Endothelial cell of umbilical vein (primary cell): ENCODE measurements around the gene MOCS1. TPM values are rescaled to one million over a fixed set of nuclear protein-coding genes. Genes with fewer than 3 reads are reported as not detected.

Experiments
- BruUV-seq: library from RNA; stranded (reverse); fragments of 400-500 nt; replicated peaks from 2 replicates; lab custom pipeline; 2021; lab: Mats Ljungman, UMichigan
- CTCF ChIA-PET: fragments of 300-600, 350-600 bp; sonication (Branson Sonifier 250); formaldehyde crosslinking; loops from one replicate; lab custom pipeline; 2021; ENCODE audit warnings: antibody characterized with exemption, inconsistent platforms; lab: Charles Lee
- POLR2A ChIA-PET: fragments of 300-600, 350-600 bp; sonication (Branson Sonifier 250); formaldehyde crosslinking; loops from one replicate; lab custom pipeline; 2021; ENCODE audit warnings: antibody characterized with exemption, inconsistent platforms; lab: Charles Lee
- DNase-seq: peaks from one replicate; pipeline ENCODE4 v3.0.0-alpha.2; 2011; ENCODE audit warnings: low read depth, low spot score
- FAIRE-seq: peaks from 2 replicates; lab custom pipeline; 2011; peaks lifted over from hg19 to GRCh38; lab: Jason Lieb, UNC
- H2AFZ ChIP-seq: 2 replicates; pipeline ENCODE4 v1.6.0; 2012; ENCODE audit warnings: low read depth, low read length, control low read depth, inconsistent platforms
- H3K27ac ChIP-seq: 2 replicates; pipeline ENCODE4 v1.5.1; 2011; ENCODE audit warnings: low read depth, mild to moderate bottlenecking, control low read depth, low read length, moderate library complexity; ENCODE audit not compliant: insufficient read depth
- H3K27me3 ChIP-seq, 2 experiments: 2 replicates each; pipeline versions ENCODE4 v1.6.0 to v1.6.1; 2011; ENCODE audit warnings: low read length in 2 of 2, mixed read lengths in 1 of 2; ENCODE audit not compliant: control insufficient read depth in 2 of 2, insufficient read depth in 2 of 2
- H3K36me3 ChIP-seq, 2 experiments: 2 replicates in 1 of 2; 3 replicates in 1 of 2; pipeline ENCODE4 v1.5.1; 2011; ENCODE audit warnings: low read length in 2 of 2, mild to moderate bottlenecking in 1 of 2, moderate library complexity in 1 of 2; ENCODE audit not compliant: control insufficient read depth in 2 of 2, insufficient read depth in 2 of 2; ENCODE audit errors: extremely low read depth in 1 of 2
- H3K4me1 ChIP-seq: 3 replicates; pipeline ENCODE4 v1.5.1; 2011; ENCODE audit warnings: mild to moderate bottlenecking, low read length; ENCODE audit not compliant: control insufficient read depth, insufficient read depth; ENCODE audit errors: extremely low read depth
- H3K4me2 ChIP-seq: 2 replicates; pipeline ENCODE4 v1.6.1; 2011; ENCODE audit warnings: low read length, control low read depth, mixed read lengths; ENCODE audit not compliant: insufficient read depth
- H3K4me3 ChIP-seq, 3 experiments: fragments of 200-600 bp in 1 of 3; sonication (generic), shearing (Covaris generic) in 1 of 3; replicated peaks in 1 of 3; 2 replicates each; pipeline ENCODE4 v1.5.1; 2011 to 2016; ENCODE audit warnings: control low read depth in 3 of 3, low read length in 3 of 3, mild to moderate bottlenecking in 2 of 3, inconsistent platforms in 1 of 3, low read depth in 1 of 3, moderate library complexity in 1 of 3; ENCODE audit not compliant: insufficient read depth in 1 of 3
- H3K79me2 ChIP-seq: 2 replicates; pipeline ENCODE4 v1.6.0; 2012; ENCODE audit warnings: low read length, inconsistent platforms; ENCODE audit not compliant: control insufficient read depth, insufficient read depth
- H3K9ac ChIP-seq: replicated peaks from 2 replicates; pipeline ENCODE3; 2011; ENCODE audit warnings: low read length, control low read depth; ENCODE audit not compliant: insufficient read depth; ENCODE audit errors: extremely low read depth
- H3K9me1 ChIP-seq: replicated peaks from 3 replicates; pipeline ENCODE4 v1.6.0; 2011; ENCODE audit warnings: mild to moderate bottlenecking, low read length; ENCODE audit not compliant: control insufficient read depth, insufficient read depth; ENCODE audit errors: extremely low read depth
- H3K9me3 ChIP-seq: replicated peaks from 2 replicates; pipeline ENCODE4 v1.5.1; 2012; ENCODE audit warnings: low read length, inconsistent platforms; ENCODE audit not compliant: control insufficient read depth, insufficient read depth
- H4K20me1 ChIP-seq: replicated peaks from 2 replicates; pipeline ENCODE3; 2011; ENCODE audit warnings: mild to moderate bottlenecking, low read length; ENCODE audit not compliant: control insufficient read depth, insufficient read depth; ENCODE audit errors: extremely low read depth
- EZH2 ChIP-seq: IDR thresholded peaks from 2 replicates; pipeline ENCODE4 v1.6.1; 2012; ENCODE audit warnings: borderline replicate concordance, low read depth, mild to moderate bottlenecking, moderate library complexity, low read length, inconsistent platforms; ENCODE audit not compliant: severe bottlenecking
- FOS ChIP-seq: IDR thresholded peaks from 2 replicates; pipeline ENCODE4 v1.6.1; 2011; ENCODE audit warnings: mild to moderate bottlenecking, low read length, moderate library complexity, borderline replicate concordance; ENCODE audit not compliant: insufficient read depth
- GATA2 ChIP-seq: IDR thresholded peaks from 2 replicates; pipeline ENCODE4 v1.7.0; 2011; ENCODE audit warnings: low read depth, mild to moderate bottlenecking, moderate library complexity, mixed read lengths, low read length; ENCODE audit not compliant: insufficient read length, insufficient read depth
- JUN ChIP-seq: IDR thresholded peaks from 2 replicates; pipeline ENCODE4 v1.6.1; 2011; ENCODE audit warnings: borderline replicate concordance, low read depth; ENCODE audit not compliant: insufficient read length, insufficient read depth
- MYC ChIP-seq: IDR thresholded peaks from one replicate; pipeline ENCODE4 v1.6.1; 2011; ENCODE audit warnings: mild to moderate bottlenecking, low read depth, low read length
- POLR2A ChIP-seq: IDR thresholded peaks from 2 replicates; pipeline ENCODE4 v1.6.1; 2012; ENCODE audit warnings: low read depth, mild to moderate bottlenecking, control low read depth, low read length
- POLR2AphosphoS5 ChIP-seq: IDR thresholded peaks from 2 replicates; pipeline ENCODE4 v1.6.1; 2012; ENCODE audit warnings: low read depth, mild to moderate bottlenecking, control low read depth, low read length, moderate library complexity; ENCODE audit not compliant: insufficient read depth
- dilution Hi-C: fragments of 300-500 bp; cut with MboI; formaldehyde crosslinking; loops from one replicate; pipeline ENCODE4 v1.15.0; 2019; ENCODE audit warnings: low sequenced_read_pairs; ENCODE audit not compliant: extremely low pct_ligation_motif_present
- intact Hi-C: fragments of 100-400 bp; cut with micrococcal nuclease; formaldehyde crosslinking; loops from one replicate; pipeline ENCODE4 v1.10.0; 2022
- polyA plus RNA-seq, 4 experiments: library from polyadenylated mRNA; depleted of rRNA in 3 of 4; stranded (reverse) in 3 of 4; unstranded in 1 of 4; fragments of >200 nt; gene quantifications; 2 replicates each; pipeline versions ENCODE4 v1.2.1 to v1.2.3, GENCODE V29; 2011 to 2012; ENCODE audit warnings: missing spikeins in 1 of 4
- total RNA-seq: library from RNA; stranded (reverse); gene quantifications from 2 replicates; pipeline ENCODE4 v1.2.3, GENCODE V29; 2021
- TF ChIP-seq, protein P1 (sequence below): IDR thresholded peaks from 2 replicates; pipeline ENCODE4 v1.6.1; 2011; ENCODE audit not compliant: insufficient read depth, insufficient read length
- TF ChIP-seq, protein P2 (sequence below), 2 donors: IDR thresholded peaks; 1 replicate in 1 of 2; 2 replicates in 1 of 2; pipeline ENCODE4 v1.5.1; 2011; ENCODE audit warnings: low read length in 2 of 2, mild to moderate bottlenecking in 2 of 2, moderate library complexity in 2 of 2, control low read depth in 1 of 2, inconsistent platforms in 1 of 2, low read depth in 1 of 2; ENCODE audit not compliant: insufficient read depth in 1 of 2; ENCODE audit errors: extremely low read depth in 1 of 2

Gene MOCS1
- total and polyA plus RNA-seq, 2 donors (not counting 3 experiments of a cell fraction or from before 2014, with no cell fraction given), result 8.3 to 12.8 TPM

DNA sequence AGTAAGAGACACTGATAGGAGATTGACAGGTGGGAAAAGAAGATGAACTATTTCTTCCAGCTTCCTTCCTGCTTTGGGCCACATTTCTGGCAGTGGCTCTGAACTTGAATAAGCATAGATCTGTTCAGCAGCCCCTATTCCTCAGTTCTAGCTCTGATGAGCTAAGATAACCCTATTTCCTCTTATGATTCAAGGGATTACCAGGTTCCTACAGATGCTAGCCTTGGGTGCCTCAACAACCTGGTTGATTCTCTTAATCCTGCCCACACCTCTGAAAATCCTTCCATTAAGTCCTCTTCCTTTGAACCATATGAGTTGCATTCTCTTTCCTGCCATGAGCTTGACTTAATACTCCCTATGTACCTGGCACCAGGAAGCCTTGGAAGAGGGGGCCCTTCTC, 49.8 kb upstream of the MOCS1 start:
- ChIA-PET CTCF (no interaction called here), POLR2A (no interaction called here)
- Histone ChIP-seq H3K9me1 (no peaks in the 10 kb centered on the region), H3K4me3 (no peak overlapping the region), H3K36me3 (no peaks in the 10 kb centered on the region), H3K79me2 (no peaks in the 10 kb centered on the region), H3K27me3 (no peaks in the 10 kb centered on the region), H4K20me1 (no peaks in the 10 kb centered on the region), H3K4me1 (no peaks in the 10 kb centered on the region), H3K27ac (no peak overlapping the region), H3K9me3 (no peaks in the 10 kb centered on the region), H3K4me2 (no peak overlapping the region), H3K9ac (no peak overlapping the region), H2AFZ (no peak overlapping the region)
- dilution Hi-C loops, result no loop called here
- FAIRE-seq (no peak), DNase-seq (no peak)
- intact Hi-C loops, result no loop called here
- BruUV-seq, result no TSS peak
- TF ChIP-seq, protein P1, sequence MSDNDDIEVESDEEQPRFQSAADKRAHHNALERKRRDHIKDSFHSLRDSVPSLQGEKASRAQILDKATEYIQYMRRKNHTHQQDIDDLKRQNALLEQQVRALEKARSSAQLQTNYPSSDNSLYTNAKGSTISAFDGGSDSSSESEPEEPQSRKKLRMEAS, result no peak
- no peak for TF ChIP-seq JUN
- TF ChIP-seq POLR2AphosphoS5, result no peak
- TF ChIP-seq POLR2A, result no peak
- no peak for TF ChIP-seq FOS
- TF ChIP-seq MYC, result no peak
- TF ChIP-seq, protein P2, sequence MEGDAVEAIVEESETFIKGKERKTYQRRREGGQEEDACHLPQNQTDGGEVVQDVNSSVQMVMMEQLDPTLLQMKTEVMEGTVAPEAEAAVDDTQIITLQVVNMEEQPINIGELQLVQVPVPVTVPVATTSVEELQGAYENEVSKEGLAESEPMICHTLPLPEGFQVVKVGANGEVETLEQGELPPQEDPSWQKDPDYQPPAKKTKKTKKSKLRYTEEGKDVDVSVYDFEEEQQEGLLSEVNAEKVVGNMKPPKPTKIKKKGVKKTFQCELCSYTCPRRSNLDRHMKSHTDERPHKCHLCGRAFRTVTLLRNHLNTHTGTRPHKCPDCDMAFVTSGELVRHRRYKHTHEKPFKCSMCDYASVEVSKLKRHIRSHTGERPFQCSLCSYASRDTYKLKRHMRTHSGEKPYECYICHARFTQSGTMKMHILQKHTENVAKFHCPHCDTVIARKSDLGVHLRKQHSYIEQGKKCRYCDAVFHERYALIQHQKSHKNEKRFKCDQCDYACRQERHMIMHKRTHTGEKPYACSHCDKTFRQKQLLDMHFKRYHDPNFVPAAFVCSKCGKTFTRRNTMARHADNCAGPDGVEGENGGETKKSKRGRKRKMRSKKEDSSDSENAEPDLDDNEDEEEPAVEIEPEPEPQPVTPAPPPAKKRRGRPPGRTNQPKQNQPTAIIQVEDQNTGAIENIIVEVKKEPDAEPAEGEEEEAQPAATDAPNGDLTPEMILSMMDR (IDR thresholded peaks at IDR 0.05; ENCODE audit: extremely low read depth in 1 of 2, insufficient read depth in 1 of 2, low read depth in 1 of 2, low read length in 2 of 2), result no peak
- no peak for TF ChIP-seq GATA2
- TF ChIP-seq EZH2, result no peak
